ENCODE results near the gene TRERF1. TPM values are rescaled to one million over a fixed set of nuclear protein-coding genes. Genes with fewer than 3 reads are reported as not detected.
"Not testable (repeated sequence)": the region's sequence is repeated elsewhere in the genome, so short reads cannot be mapped to it uniquely, and the experiment has no call there.

The TRERF1 gene
- total and polyA plus RNA-seq, 3 donors from 2014 or later: 13.7 to 49.1 (median 40.4) TPM

GRCh38 chr6:42212442-42212841, 239.3 kb downstream of the TRERF1 start:
- Histone ChIP-seq H3K36me3 (ENCODE audit: low read depth, missing control alignments) (no peaks in the 10 kb centered on the region), H3K9me3 (no peaks in the 10 kb centered on the region), H3K4me1 (peaks cover 8% of the 10 kb centered on the region), H3K27ac (no peak overlapping the region), H3K27me3 (no peaks in the 10 kb centered on the region), H3K4me3 (no peak overlapping the region)
- 76 to 80% methylated on average over 3 of the region's 3 CpGs for WGBS, 2 donors
- no peak for DNase-seq
- intact Hi-C loops (cut with DNase I; ENCODE audit: low total_unique reads): no loop called here
- TF ChIP-seq CTCF (IDR thresholded peaks at IDR 0.05) (no peak), POLR2A (IDR thresholded peaks at IDR 0.05) (no peak)

- DNase-seq: no peak
- Histone ChIP-seq H3K27ac (no peak overlapping the region), H3K27me3 (no peaks in the 10 kb centered on the region), H3K9me3 (no peaks in the 10 kb centered on the region), H3K4me1 (peaks cover 5% of the 10 kb centered on the region), H3K4me3 (no peak overlapping the region), H3K36me3 (ENCODE audit: low read depth, missing control alignments) (no peaks in the 10 kb centered on the region)
- intact Hi-C loops (cut with DNase I; ENCODE audit: low total_unique reads): no loop called here
- TF ChIP-seq POLR2A (IDR thresholded peaks at IDR 0.05): no peak
- no peak for TF ChIP-seq CTCF (IDR thresholded peaks at IDR 0.05)
- 89 to 94% methylated on average over 6 of the region's 6 CpGs for WGBS, 2 donors
Measured at GRCh38 chr6:42211726-42212125, 240.0 kb downstream of the TRERF1 start.

- no peak overlapping the region for H3K4me3 ChIP-seq
- TF ChIP-seq CTCF (IDR thresholded peaks at IDR 0.05) (no peak), POLR2A (IDR thresholded peaks at IDR 0.05) (no peak)
- intact Hi-C loops (cut with DNase I; ENCODE audit: low total_unique reads): no loop called here
- H3K27ac ChIP-seq: no peak overlapping the region
- DNase-seq: no peak
- H3K27me3 ChIP-seq: no peaks in the 10 kb centered on the region
- H3K36me3 ChIP-seq (ENCODE audit: low read depth, missing control alignments): no peaks in the 10 kb centered on the region
- 78 to 83% methylated on average over 1 of the region's 1 CpG for WGBS, 2 donors
- no peaks in the 10 kb centered on the region for H3K4me1 ChIP-seq
- no peaks in the 10 kb centered on the region for H3K9me3 ChIP-seq
Measured at GRCh38 chr6:42210551-42210950, 241.2 kb downstream of the TRERF1 start.

GRCh38 chr6:42207559-42207958, 244.2 kb downstream of the TRERF1 start:
- H3K27me3 ChIP-seq; DNase-seq; intact Hi-C loops (cut with DNase I; ENCODE audit: low total_unique reads); H3K4me1 ChIP-seq; H3K27ac ChIP-seq; H3K4me3 ChIP-seq; H3K36me3 ChIP-seq (ENCODE audit: low read depth, missing control alignments); H3K9me3 ChIP-seq: not testable (repeated sequence)
- 85 to 92% methylated on average over 2 of the region's 2 CpGs for WGBS, 2 donors

- no peak for DNase-seq
- intact Hi-C loops (cut with DNase I; ENCODE audit: low total_unique reads): no loop called here
- H3K36me3 ChIP-seq (ENCODE audit: low read depth, missing control alignments): no peaks in the 10 kb centered on the region
- H3K4me1 ChIP-seq: no peaks in the 10 kb centered on the region
- no peak overlapping the region for H3K27ac ChIP-seq
- TF ChIP-seq POLR2A (IDR thresholded peaks at IDR 0.05) (no peak), CTCF (IDR thresholded peaks at IDR 0.05) (no peak)
- no peak overlapping the region for H3K4me3 ChIP-seq
- H3K27me3 ChIP-seq: no peaks in the 10 kb centered on the region
- no peaks in the 10 kb centered on the region for H3K9me3 ChIP-seq
- WGBS, 2 donors: 94 to 98% methylated on average over 4 of the region's 4 CpGs
Measured at GRCh38 chr6:42204768-42205282, 246.9 kb downstream of the TRERF1 start.

Data from testis (tissue), 3 donors.